GM18508 (cell line): Measurements from ENCODE around the gene CADM2.
"Not testable (repeated sequence)": the region's sequence is repeated elsewhere in the genome, so short reads cannot be mapped to it uniquely, and the experiment has no call there.

ENCODE experiments used
- ATAC-seq: cut with Tn5 transposase; IDR thresholded peaks from one replicate; pipeline ENCODE4 v1.9.1; 2021; ENCODE audit warnings: moderate number of reproducible peaks; ENCODE audit not compliant: insufficient read depth, unreplicated experiment

The CADM2 gene

GRCh38 chr3:85432081-85432480 is 473.3 kb downstream of the CADM2 start:
- no peak for ATAC-seq

GRCh38 chr3:85433319-85433718 is 474.5 kb downstream of the CADM2 start:
- ATAC-seq, result no peak

DNA sequence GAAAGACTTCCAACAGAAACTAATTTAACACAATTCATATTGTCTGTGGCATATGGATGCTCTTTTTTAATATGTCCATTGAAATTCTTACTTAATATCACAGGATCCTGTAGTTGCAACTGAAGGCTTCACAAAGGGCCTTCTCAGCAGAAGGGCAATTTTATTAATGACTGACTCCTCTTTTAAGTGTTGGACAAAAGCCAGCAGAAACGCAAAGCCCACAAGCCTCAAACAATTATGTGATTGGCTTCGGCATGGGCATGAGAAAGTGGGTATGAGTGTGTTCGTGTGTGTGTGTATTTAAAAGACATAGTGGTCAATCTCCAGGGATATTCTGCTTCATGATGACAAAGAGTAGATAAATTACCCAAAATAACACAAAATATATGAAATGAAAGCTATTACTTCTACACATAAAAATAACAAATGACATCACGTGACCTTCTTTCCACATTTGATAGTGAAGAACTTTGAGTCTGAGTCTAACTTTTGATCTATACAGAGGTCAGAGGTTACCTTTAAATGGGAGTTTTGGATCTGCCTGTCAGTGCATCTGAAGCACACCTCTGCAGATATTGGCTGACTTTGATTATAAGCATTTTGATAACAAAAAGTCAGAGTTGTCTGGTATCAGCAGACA is 496.9 kb downstream of the CADM2 start:
- ATAC-seq, result no peak

- ATAC-seq, result no peak
Observed at GRCh38 chr3:85474241-85474640, 515.5 kb downstream of the CADM2 start.

DNA sequence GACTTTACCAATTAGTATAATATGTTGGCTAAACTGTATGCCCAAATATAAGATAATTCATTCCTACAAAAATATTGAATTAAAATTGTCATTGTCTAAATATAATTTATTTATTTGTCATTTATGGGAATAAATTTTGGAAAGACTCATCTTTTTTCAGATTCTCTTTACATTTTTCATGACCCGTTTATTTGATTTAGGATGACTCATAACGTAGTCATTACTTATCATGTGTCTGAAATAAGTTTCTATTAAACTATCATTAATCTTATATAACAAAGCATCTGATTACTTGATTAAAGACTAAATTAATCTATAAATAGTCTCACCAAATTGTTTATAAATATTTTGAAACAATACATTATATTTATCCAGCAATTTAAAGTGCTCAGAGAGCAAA is 516.6 kb downstream of the CADM2 start:
- no peak for ATAC-seq

- ATAC-seq, result no peak
Observed at GRCh38 chr3:85476891-85477495, 518.2 kb downstream of the CADM2 start.

DNA sequence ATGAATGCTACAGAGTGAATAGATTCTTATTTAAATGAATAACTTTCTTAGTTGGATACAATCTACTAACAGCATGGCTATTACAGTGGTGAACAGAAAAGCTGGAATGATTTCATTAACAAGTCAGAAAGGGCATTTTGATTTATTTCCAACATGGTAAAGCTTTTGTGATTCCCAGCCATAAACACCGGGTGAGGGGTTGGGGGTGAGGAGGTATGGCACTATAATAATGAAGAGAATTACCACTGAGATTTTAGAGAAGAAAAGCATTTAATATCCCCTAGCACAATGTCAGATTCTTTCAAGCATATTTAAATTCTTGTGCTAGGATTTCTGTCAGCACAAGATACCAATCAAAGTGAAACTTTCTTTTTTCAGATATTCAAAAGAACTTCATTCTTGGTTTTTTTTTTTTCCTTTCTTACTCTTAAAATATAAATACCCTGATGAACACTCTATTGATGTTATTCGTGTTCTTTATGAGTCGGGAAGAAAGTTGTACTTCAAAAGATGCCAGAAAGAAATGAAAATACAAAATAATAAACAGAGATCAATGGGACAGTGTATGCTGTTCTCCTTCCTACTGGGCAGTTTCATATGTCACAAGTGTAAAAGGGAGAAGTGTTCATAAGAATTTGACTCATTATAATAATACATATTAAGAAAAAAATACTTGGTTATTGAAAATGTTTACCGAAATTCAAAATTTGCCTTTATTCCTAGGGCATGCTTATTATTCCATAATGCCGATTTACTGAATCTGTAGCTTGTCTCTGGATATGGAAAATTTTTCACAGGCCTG is 522.8 kb downstream of the CADM2 start:
- ATAC-seq, result no peak

GRCh38 chr3:85482213-85482490 is 523.4 kb downstream of the CADM2 start:
- no peak for ATAC-seq

DNA sequence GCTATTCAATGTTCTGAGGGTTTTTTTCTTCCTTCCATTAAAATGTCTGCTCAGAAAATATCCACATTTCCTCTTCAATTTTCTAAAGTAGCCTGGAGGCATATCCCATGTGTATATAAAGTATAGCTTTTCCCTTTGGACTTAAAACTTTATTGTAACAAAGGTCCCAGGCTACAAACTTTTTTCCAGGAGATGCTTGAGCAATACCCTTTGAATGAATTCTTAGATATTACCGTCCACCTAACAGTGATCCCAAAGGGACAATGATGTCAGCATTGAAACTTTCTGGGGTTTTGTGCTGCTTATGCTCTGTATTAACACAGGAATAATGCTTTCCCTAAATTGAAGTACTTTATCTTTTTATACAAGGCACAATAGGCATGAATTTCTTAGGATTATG is 525.2 kb downstream of the CADM2 start:
- ATAC-seq, result no peak

DNA sequence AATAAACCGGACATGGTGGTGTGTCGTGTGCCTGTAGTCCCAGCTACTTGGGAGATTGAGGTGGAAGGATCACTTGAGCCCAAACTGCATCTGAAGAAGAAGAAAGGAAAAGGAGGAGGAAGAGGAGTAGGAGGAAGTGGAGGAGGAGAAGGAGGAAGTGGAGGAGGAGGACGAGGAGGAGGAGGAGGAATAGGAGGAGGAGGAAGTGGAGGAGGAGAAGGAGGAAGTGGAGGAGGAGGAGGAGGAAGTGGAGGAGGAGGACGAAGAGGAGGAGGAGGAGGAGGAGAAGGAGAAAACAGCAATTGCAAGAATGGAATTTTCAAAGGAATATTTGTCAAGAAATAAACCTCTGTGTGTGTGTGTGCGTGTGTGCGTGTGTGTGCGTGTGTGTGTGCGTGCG is 528.6 kb downstream of the CADM2 start:
- no peak for ATAC-seq

GRCh38 chr3:85495602-85496001 is 536.8 kb downstream of the CADM2 start:
- ATAC-seq, result no peak

GRCh38 chr3:85498177-85498576 is 539.4 kb downstream of the CADM2 start:
- ATAC-seq, result no peak

GRCh38 chr3:85502148-85502875 is 543.5 kb downstream of the CADM2 start:
- no peak for ATAC-seq

DNA sequence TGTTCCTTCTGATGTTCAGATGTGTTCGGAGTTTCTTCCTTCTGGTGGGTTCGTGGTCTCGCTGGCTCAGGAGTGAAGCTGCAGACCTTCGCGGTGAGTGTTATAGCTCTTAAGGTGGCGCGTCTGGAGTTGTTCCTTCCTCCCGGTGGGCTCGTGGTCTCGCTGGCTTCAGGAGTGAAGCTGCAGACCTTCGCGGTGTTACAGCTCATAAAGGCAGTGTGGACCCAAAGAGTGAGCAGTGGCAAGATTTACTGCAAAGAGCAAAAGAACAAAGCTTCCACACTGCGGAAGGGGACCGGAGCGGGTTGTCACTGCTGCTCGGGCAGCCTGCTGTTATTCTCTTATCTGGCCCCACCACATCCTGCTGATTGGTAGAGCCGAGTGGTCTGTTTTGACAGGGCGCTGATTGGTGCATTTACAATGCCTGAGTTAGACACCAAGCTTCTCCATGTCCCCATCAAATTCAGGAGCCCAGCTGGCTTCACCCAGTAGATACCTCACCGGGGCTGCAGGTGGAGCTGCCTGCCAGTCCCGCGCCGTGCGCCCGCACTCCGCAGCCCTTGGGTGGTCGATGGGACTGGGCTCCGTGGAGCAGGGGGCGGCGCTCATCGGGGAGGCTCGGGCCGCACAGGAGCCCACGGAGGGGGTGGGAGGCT is 545.5 kb downstream of the CADM2 start:
- not testable (repeated sequence) for ATAC-seq

- ATAC-seq, result not testable (repeated sequence)
Observed at GRCh38 chr3:85504785-85505511, 546.2 kb downstream of the CADM2 start.

GRCh38 chr3:85507052-85507451 is 548.3 kb downstream of the CADM2 start:
- not testable (repeated sequence) for ATAC-seq

GRCh38 chr3:85508659-85509058 is 549.9 kb downstream of the CADM2 start:
- no peak for ATAC-seq

DNA sequence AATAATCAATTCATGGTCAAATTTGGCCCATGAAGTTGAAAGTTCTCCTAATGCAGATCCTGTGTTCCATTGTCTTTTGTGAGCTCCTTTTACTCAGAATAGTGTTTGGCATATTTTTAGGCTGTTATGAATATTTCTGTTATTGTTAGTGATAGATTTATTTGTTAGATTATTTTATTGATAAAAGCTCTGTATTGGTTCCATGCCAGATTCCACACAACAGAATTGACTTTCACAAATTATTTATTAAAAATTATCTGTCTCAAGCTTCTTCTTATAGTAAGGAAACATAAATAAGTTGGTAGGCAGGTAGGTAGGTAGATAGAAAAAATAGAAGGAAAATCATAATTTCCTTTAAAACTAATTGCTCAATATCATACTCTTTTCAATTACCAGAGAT is 557.4 kb downstream of the CADM2 start:
- no peak for ATAC-seq

- no peak for ATAC-seq
Observed at GRCh38 chr3:85524104-85524503, 565.3 kb downstream of the CADM2 start.

DNA sequence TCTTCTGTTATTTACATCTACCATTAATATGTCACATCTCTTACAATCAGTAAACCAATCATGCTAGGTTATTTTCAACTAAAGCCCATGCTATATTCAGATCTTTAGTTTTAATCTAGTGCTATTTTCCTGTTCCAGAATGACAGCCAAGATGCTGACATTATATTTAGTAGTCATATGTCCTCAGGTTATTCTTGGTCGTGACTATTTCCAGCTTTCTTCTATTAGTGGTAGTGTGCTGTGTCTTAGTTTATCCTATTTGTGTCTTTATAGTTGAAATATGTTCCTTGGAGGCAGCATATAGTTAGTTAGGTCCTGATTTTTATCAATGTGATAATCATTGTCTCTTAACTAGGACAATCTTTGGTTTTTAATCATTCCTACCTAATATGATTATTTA is 566.5 kb downstream of the CADM2 start:
- no peak for ATAC-seq
